ENCODE results near the gene TUSC2.

- TF ChIP-seq POLR2A (IDR thresholded peaks at IDR 0.05) (no peak), CTCF (IDR thresholded peaks at IDR 0.05) (no peak)
Observed at GRCh38 chr3:50286322-50287227, 41.4 kb downstream of the TUSC2 start.

All from testis (tissue), 2 donors.